Activated naive CD8-positive, alpha-beta T cell treated with anti-CD3 and anti-CD28 coated beads, Interleukin-2, amount 50 U/mL, for 24 hours (primary cell): ENCODE measurements around the gene CLEC6A.
"Not testable (repeated sequence)": the region's sequence is repeated elsewhere in the genome, so short reads cannot be mapped to it uniquely, and the experiment has no call there.

Experiments used
- ATAC-seq: fragments of 150-1000 bp; cut with Tn5 transposase; one replicate; pipeline ENCODE4 v1.10.0; 2021
- DNase-seq: peaks from one replicate; pipeline ENCODE4 v3.0.0; 2021
- H3K27ac Mint-ChIP-seq: one replicate; pipeline ENCODE4 v1.8.0; 2021; ENCODE audit warnings: mild to moderate bottlenecking, mixed read lengths
- H3K27me3 Mint-ChIP-seq: one replicate; pipeline ENCODE4 v1.8.0; 2021; ENCODE audit warnings: mixed read lengths
- H3K36me3 Mint-ChIP-seq: one replicate; pipeline ENCODE4 v1.8.0; 2021; ENCODE audit warnings: low read depth, mixed read lengths
- H3K4me1 Mint-ChIP-seq: one replicate; pipeline ENCODE4 v1.8.0; 2021; ENCODE audit warnings: mixed read lengths
- H3K4me3 Mint-ChIP-seq: one replicate; pipeline ENCODE4 v1.8.0; 2021; ENCODE audit warnings: mild to moderate bottlenecking, moderate library complexity, mixed read lengths
- H3K9me3 Mint-ChIP-seq: one replicate; pipeline ENCODE4 v1.8.0; 2021; ENCODE audit warnings: mixed read lengths

The CLEC6A gene

DNA sequence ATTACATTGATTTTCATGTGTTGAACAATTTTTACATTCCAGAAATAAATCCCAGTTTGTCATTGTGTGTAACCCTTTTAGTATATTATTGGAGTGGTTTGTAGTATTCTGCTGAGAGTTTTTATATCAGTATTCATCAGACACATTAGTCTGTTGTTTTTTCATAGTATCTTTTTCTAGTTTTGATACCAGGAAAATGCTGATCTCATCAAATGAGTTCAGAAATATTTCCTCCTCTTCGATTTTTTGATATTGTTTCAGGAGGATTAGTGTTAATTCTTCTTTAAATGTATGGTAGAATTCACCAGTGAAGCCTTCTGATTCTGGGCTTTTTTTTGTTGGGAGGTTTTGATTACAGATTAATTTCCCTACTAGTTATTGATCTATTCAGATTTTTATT lies 15.3 kb downstream of the CLEC6A start:
- Mint-ChIP-seq H3K36me3 (no peaks in the 10 kb centered on the region), H3K4me3 (no peak overlapping the region), H3K9me3 (peaks cover 8% of the 10 kb centered on the region), H3K27ac (no peak overlapping the region), H3K27me3 (peaks cover 26% of the 10 kb centered on the region), H3K4me1 (no peaks in the 10 kb centered on the region)
- ATAC-seq (no peak), DNase-seq (no peak)

- Mint-ChIP-seq H3K9me3 (no peaks in the 10 kb centered on the region), H3K27ac (no peak overlapping the region), H3K4me3 (no peak overlapping the region), H3K36me3 (no peaks in the 10 kb centered on the region), H3K27me3 (peaks cover 12% of the 10 kb centered on the region), H3K4me1 (no peaks in the 10 kb centered on the region)
- no peak for ATAC-seq
- no peak for DNase-seq
Measured at GRCh38 chr12:8475508-8476203, 19.9 kb downstream of the CLEC6A start.

- no peak for ATAC-seq
- H3K4me1 Mint-ChIP-seq: peaks cover 11% of the 10 kb centered on the region
- no peak overlapping the region for H3K27ac Mint-ChIP-seq
Measured at GRCh38 chr12:8482571-8483061, 26.9 kb downstream of the CLEC6A start.

DNA sequence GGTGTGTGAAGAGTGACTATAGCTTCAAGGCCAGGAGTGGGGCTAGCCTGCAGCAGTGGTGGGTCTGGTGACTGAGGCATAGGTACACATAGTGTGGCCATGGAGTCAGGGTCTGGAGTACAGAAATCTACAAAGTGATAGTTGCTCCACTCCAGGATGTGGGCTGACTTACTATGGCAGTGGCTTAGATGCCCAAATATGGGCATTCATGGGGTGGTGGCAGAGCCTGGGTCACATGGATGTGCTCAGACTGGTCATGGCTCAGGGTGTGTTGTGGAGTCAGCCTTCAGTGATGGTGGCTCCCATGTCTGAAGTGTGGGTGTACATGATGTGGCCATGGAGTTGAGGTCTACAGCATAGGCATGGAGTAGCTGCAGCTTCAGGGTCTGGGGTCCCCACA lies 27.3 kb downstream of the CLEC6A start:
- ATAC-seq (peak; percentile 54), DNase-seq (peak; percentile 3)
- H3K27me3 Mint-ChIP-seq: peaks cover 2% of the 10 kb centered on the region
- peaks cover 6% of the 10 kb centered on the region for H3K9me3 Mint-ChIP-seq
- no peak overlapping the region for H3K4me3 Mint-ChIP-seq
- H3K4me1 Mint-ChIP-seq: peaks cover 11% of the 10 kb centered on the region
- no peak overlapping the region for H3K27ac Mint-ChIP-seq
- no peaks in the 10 kb centered on the region for H3K36me3 Mint-ChIP-seq

More at GRCh38 chr12:8482571-8483061, 26.9 kb downstream of the CLEC6A start:
- no peak for DNase-seq
- Mint-ChIP-seq H3K36me3 (no peaks in the 10 kb centered on the region), H3K4me3 (no peak overlapping the region), H3K27me3 (peaks cover 3% of the 10 kb centered on the region), H3K9me3 (peaks cover 6% of the 10 kb centered on the region)

DNA sequence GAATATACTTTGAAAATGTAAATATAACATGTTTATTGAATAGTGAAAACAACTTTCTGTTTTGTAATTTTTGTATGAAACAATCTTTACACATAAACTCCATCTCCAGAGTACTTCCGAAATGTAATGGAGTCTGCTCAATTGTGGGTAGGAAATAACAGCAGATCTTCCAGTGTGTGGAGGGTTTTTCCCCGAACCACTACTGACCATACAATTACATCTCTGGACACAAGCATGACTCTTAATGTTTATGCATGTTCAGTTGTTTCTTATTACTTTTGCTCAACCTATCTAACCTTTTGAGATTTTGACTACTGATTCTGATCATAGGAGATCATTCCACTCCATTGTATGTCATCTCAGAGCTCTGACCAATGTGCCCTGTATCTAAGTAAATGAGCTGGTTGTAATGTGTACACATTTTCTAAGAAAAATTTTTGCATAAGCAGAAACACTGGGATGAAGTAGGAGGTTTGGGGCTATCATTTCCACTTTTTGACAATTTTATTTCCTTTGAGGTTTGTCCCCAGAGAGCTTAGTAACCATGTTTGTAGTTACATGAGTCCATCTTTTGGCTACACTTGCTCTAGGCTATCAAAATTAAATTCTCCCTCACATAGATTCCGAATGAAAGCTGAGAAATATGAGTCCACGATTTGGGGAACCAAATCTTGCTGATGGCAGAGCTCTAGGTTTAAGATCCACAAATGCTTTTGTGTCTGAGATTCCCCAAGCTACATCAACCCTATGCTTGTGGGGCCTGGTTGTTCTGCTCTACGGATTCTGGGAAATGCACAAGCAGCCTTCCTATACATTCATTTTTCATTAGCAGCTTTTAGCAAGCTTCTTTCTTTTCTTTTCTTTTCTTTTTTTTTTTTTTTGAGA lies 36.1 kb downstream of the CLEC6A start:
- H3K27me3 Mint-ChIP-seq: peaks cover 14% of the 10 kb centered on the region
- no peak overlapping the region for H3K4me3 Mint-ChIP-seq
- DNase-seq (no peak), ATAC-seq (peak; percentile 21)
- H3K4me1 Mint-ChIP-seq: peaks cover 32% of the 10 kb centered on the region
- H3K36me3 Mint-ChIP-seq: no peaks in the 10 kb centered on the region
- H3K27ac Mint-ChIP-seq: peak overlapping the region; percentile 43
- H3K9me3 Mint-ChIP-seq: peaks cover 6% of the 10 kb centered on the region

GRCh38 chr12:8493084-8493483 lies 37.3 kb downstream of the CLEC6A start:
- H3K9me3 Mint-ChIP-seq: no peaks in the 10 kb centered on the region
- H3K27ac Mint-ChIP-seq: peak overlapping the region; percentile 55
- DNase-seq: peak; percentile 44
- peaks cover 17% of the 10 kb centered on the region for H3K27me3 Mint-ChIP-seq
- ATAC-seq: peak; percentile 97
- H3K4me3 Mint-ChIP-seq: peak overlapping the region; percentile 25
- peaks cover 32% of the 10 kb centered on the region for H3K4me1 Mint-ChIP-seq
- no peaks in the 10 kb centered on the region for H3K36me3 Mint-ChIP-seq

- not testable (repeated sequence) for ATAC-seq, H3K36me3 Mint-ChIP-seq, DNase-seq, H3K4me3 Mint-ChIP-seq, H3K27ac Mint-ChIP-seq, H3K9me3 Mint-ChIP-seq
- Mint-ChIP-seq H3K27me3 (peaks cover 17% of the 10 kb centered on the region), H3K4me1 (peaks cover 32% of the 10 kb centered on the region)
Measured at GRCh38 chr12:8495671-8496070, 39.9 kb downstream of the CLEC6A start.

DNA sequence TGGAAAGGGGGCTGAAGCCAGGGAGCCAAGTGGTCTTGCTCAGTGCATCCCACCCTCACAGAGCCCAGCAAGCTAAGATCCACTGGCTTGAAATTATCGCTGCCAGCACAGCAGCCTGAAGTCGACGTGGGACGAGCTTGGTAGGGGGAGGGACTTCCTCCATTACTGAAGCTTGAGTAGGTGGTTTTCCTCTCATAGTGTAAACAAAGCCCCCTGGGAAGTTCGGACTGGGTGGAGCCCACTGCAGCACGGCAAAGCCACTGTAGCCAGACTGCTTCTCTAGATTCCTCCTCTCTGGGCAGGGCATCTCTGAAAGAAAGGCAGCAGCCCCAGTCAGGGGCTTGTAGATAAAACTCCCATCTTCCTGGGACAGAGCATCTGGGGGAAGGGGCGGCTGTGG lies 40.3 kb downstream of the CLEC6A start:
- not testable (repeated sequence) for DNase-seq, H3K4me3 Mint-ChIP-seq, ATAC-seq, H3K36me3 Mint-ChIP-seq, H3K9me3 Mint-ChIP-seq, H3K27ac Mint-ChIP-seq
- Mint-ChIP-seq H3K27me3 (peaks cover 17% of the 10 kb centered on the region), H3K4me1 (peaks cover 32% of the 10 kb centered on the region)

DNA sequence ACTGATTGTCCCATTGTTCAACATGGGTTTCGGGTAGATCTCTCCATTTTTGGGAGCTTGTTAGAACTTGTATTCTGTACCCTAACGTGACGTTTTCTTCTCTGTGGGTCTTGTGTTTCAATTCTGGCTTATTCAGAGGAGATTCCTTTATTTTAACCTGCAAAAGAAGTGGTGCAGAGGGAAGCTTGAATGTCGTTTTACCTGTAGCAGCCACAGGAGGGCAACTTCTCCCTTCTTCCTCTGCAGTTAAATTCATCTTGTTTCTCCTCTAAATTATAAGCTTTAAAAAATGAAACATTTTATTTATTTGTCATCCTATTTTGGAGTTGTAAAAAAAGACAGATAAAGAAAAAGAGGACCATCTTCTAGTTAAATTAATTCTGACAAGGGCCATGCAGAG lies 43.9 kb downstream of the CLEC6A start:
- no peak for DNase-seq
- peaks cover 6% of the 10 kb centered on the region for H3K4me1 Mint-ChIP-seq
- H3K4me3 Mint-ChIP-seq: no peak overlapping the region
- H3K27me3 Mint-ChIP-seq: peaks cover 15% of the 10 kb centered on the region
- no peaks in the 10 kb centered on the region for H3K9me3 Mint-ChIP-seq
- H3K36me3 Mint-ChIP-seq: no peaks in the 10 kb centered on the region
- no peak for ATAC-seq
- no peak overlapping the region for H3K27ac Mint-ChIP-seq

DNA sequence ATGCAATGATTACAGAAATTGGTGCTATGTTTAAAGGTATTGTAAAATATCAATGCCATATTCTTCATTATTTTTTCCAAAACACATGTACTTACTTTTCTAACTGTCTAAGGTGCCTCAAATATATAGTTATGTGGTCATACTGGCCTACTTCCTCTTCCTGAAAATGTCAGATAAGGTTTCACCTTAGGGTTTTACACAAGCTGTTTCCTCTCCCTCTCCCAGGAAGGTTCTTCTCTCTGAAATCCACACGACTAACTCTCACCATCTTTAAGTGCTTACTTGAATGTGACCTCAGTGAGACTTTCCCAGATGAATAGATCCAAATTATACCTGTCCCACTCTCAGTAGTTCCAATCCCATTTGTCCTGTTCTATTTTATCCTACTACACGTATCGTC lies 46.0 kb downstream of the CLEC6A start:
- no peaks in the 10 kb centered on the region for H3K36me3 Mint-ChIP-seq
- H3K27ac Mint-ChIP-seq: no peak overlapping the region
- H3K27me3 Mint-ChIP-seq: peaks cover 12% of the 10 kb centered on the region
- ATAC-seq (no peak), DNase-seq (no peak)
- H3K4me3 Mint-ChIP-seq: no peak overlapping the region
- H3K9me3 Mint-ChIP-seq: no peaks in the 10 kb centered on the region
- peaks cover 4% of the 10 kb centered on the region for H3K4me1 Mint-ChIP-seq

DNA sequence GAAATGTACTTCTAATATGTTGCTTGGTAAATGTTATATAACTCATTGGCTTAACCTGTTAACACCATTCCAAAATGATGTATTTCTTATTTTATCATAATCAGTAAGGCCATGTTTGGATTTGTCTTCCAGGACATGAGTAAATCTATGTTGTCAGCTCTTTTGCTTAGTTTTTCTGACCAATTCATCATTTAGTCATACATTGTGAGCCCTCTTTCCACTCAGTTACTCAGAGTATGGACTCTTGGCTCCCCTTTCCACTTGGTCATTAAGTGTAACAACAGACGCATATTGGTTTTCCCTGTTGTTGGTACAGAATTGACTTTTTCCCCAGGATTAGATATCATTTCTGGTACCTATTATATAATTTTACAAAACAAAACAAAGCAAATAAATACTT lies 48.6 kb downstream of the CLEC6A start:
- no peak overlapping the region for H3K27ac Mint-ChIP-seq

GRCh38 chr12:8507596-8507995 lies 51.8 kb downstream of the CLEC6A start:
- no peak overlapping the region for H3K4me3 Mint-ChIP-seq
- no peak overlapping the region for H3K27ac Mint-ChIP-seq
- ATAC-seq (no peak), DNase-seq (no peak)
- H3K9me3 Mint-ChIP-seq: no peaks in the 10 kb centered on the region
- no peaks in the 10 kb centered on the region for H3K36me3 Mint-ChIP-seq
- no peaks in the 10 kb centered on the region for H3K4me1 Mint-ChIP-seq
- H3K27me3 Mint-ChIP-seq: peaks cover 21% of the 10 kb centered on the region

More for the DNA sequence above, 48.6 kb downstream of the CLEC6A start:
- Mint-ChIP-seq H3K36me3 (no peaks in the 10 kb centered on the region), H3K27me3 (peaks cover 12% of the 10 kb centered on the region), H3K9me3 (no peaks in the 10 kb centered on the region), H3K4me1 (peaks cover 4% of the 10 kb centered on the region), H3K4me3 (no peak overlapping the region)
- ATAC-seq (no peak), DNase-seq (no peak)

DNA sequence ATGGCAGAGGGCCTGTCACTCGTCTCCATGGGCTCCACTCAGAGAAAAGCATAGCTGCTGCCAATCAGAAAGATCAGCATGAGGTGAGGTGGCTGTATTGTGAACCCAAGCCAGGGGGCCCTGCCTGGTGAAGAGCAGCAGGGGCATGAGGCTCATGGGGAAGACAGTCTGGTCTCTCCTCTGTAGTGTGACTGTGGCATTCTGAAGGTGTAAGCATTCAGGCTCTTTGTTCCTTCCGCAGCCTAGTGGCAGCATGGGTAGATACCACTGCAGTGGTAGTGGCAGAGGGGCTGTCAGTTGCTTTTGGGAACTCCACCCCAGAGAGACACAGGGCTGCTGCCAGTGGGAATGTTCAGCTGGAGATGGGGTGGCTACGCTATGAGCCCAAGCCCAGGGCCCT lies 52.5 kb downstream of the CLEC6A start:
- ATAC-seq: no peak
- Mint-ChIP-seq H3K4me1 (no peaks in the 10 kb centered on the region), H3K9me3 (no peaks in the 10 kb centered on the region), H3K4me3 (no peak overlapping the region), H3K27me3 (peaks cover 23% of the 10 kb centered on the region), H3K27ac (no peak overlapping the region), H3K36me3 (no peaks in the 10 kb centered on the region)
- no peak for DNase-seq

DNA sequence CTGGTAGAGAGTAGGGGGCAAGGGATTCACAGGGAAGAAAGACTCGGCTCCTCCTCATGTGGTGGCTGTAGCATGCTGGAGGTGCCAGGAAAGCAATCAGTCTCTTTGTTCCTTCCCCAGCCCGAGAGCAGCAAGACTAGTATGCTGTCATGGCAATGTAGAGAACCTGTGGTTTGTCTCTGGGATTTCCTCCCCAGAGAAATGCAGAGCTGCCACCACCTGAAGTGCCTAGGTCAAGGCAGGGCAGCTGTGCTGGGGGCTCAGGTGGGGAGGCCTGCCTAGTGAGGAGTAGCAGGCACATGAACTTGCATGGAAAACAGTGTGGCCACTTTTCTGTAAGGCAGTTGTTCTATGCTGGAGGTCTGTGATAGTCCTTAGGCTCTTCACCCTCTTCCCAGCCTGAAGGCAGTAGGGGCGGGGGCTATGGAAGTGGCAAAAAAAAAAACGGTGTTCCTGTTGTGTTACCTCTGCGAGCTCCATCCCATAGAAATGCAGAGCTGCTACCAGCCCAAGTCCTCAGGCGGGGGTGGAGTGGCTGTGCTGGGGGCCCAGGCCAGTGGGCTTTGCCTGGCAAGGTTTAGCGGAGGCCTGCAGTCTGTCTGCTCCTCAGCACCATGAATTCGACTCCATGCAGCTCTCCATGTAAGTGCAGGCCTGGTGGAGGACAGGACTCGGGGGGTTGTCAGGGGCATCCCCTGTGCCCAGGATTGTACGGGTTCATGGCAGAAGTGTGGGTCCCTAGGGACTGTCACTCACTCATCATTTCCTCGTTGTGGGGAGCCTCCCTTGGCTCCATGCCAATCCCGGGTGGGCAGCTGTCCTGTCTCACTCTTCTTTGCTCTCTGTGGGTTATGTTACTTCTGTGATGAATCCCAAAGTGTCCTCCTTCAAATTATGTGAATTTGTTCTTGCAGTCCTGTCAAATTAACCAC lies 53.4 kb downstream of the CLEC6A start:
- H3K4me1 Mint-ChIP-seq: no peaks in the 10 kb centered on the region
- no peaks in the 10 kb centered on the region for H3K36me3 Mint-ChIP-seq
- H3K4me3 Mint-ChIP-seq: no peak overlapping the region
- ATAC-seq (no peak), DNase-seq (no peak)
- peaks cover 23% of the 10 kb centered on the region for H3K27me3 Mint-ChIP-seq
- H3K9me3 Mint-ChIP-seq: no peaks in the 10 kb centered on the region
- H3K27ac Mint-ChIP-seq: no peak overlapping the region
